Ishikawa (cell line): Measurements from ENCODE around the gene ATP1A4.

Source experiments
- FOXM1 ChIP-seq: IDR thresholded peaks from 2 replicates; pipeline ENCODE4 v1.6.1; 2012; ENCODE audit warnings: low read depth, borderline replicate concordance
- MAX ChIP-seq: IDR thresholded peaks from 2 replicates; pipeline ENCODE4 v1.6.1; 2012
- RAD21 ChIP-seq: IDR thresholded peaks from 2 replicates; pipeline ENCODE4 v1.6.1; 2012; ENCODE audit warnings: low read depth

GRCh38 chr1:160118928-160119327, 32.5 kb upstream of the ATP1A4 start:
- no peak for TF ChIP-seq RAD21
- no peak for TF ChIP-seq MAX
- TF ChIP-seq FOXM1 = no peak
